Measurements from ENCODE around the gene ZNHIT3. TPM values are rescaled to one million over a fixed set of nuclear protein-coding genes. Genes with fewer than 3 reads are reported as not detected.

The ZNHIT3 gene
- total RNA-seq, 1 donor from 2014 or later: 68.4 TPM

GRCh38 chr17:36459045-36459444 is 27.4 kb upstream of the ZNHIT3 start:
- no peak overlapping the region for H3K4me3 Mint-ChIP-seq
- no peak for TF ChIP-seq EZH2 (IDR thresholded peaks at IDR 0.05)
- TF ChIP-seq EZH2phosphoT487 (IDR thresholded peaks at IDR 0.05): no peak
- TF ChIP-seq CTCF (IDR thresholded peaks at IDR 0.05): no peak
- Histone ChIP-seq H3K27me3 (peaks cover 31% of the 10 kb centered on the region), H3K36me3 (no peaks in the 10 kb centered on the region), H3K9ac (no peak overlapping the region), H3F3A (ENCODE audit: low read depth) (no peaks in the 10 kb centered on the region), H3K4me3 (no peak overlapping the region), H3K9me3 (ENCODE audit: low read depth) (no peaks in the 10 kb centered on the region), H3K79me2 (ENCODE audit: low read depth) (no peaks in the 10 kb centered on the region), H4K20me1 (ENCODE audit: low read depth) (no peaks in the 10 kb centered on the region), H2AFZ (replicated peaks) (no peak overlapping the region), H3K27ac (no peak overlapping the region), H3K4me2 (no peak overlapping the region), H3K4me1 (no peaks in the 10 kb centered on the region)
- no peaks in the 10 kb centered on the region for H3K36me3 Mint-ChIP-seq
- no peaks in the 10 kb centered on the region for H3K9me3 Mint-ChIP-seq
- DNase-seq (ENCODE audit: low spot score): no peak
- peaks cover 28% of the 10 kb centered on the region for H3K27me3 Mint-ChIP-seq (ENCODE audit: insufficient read depth, low read depth)
- H3K27ac Mint-ChIP-seq: no peak overlapping the region
- H3K4me1 Mint-ChIP-seq: no peaks in the 10 kb centered on the region

- H3K4me1 Mint-ChIP-seq: no peaks in the 10 kb centered on the region
- no peak overlapping the region for H3K4me2 ChIP-seq
- no peaks in the 10 kb centered on the region for H3K9me3 ChIP-seq (ENCODE audit: low read depth)
- H3K36me3 Mint-ChIP-seq: no peaks in the 10 kb centered on the region
- DNase-seq (ENCODE audit: low spot score): no peak
- H3K27me3 ChIP-seq: peaks cover 36% of the 10 kb centered on the region
- H3K36me3 ChIP-seq: no peaks in the 10 kb centered on the region
- no peaks in the 10 kb centered on the region for H3K4me1 ChIP-seq
- H3K9me3 Mint-ChIP-seq: no peaks in the 10 kb centered on the region
- H3K27ac ChIP-seq: no peak overlapping the region
- H2AFZ ChIP-seq (replicated peaks): no peak overlapping the region
- no peak overlapping the region for H3K4me3 ChIP-seq
- no peak overlapping the region for H3K9ac ChIP-seq
- no peak overlapping the region for H3K27ac Mint-ChIP-seq
- peaks cover 28% of the 10 kb centered on the region for H3K27me3 Mint-ChIP-seq (ENCODE audit: insufficient read depth, low read depth)
- TF ChIP-seq EZH2phosphoT487 (IDR thresholded peaks at IDR 0.05) (no peak), CTCF (IDR thresholded peaks at IDR 0.05) (no peak), EZH2 (IDR thresholded peaks at IDR 0.05) (no peak)
- peaks cover 5% of the 10 kb centered on the region for H4K20me1 ChIP-seq (ENCODE audit: low read depth)
- H3F3A ChIP-seq (ENCODE audit: low read depth): no peaks in the 10 kb centered on the region
- H3K4me3 Mint-ChIP-seq: no peak overlapping the region
- H3K79me2 ChIP-seq (ENCODE audit: low read depth): no peaks in the 10 kb centered on the region
Observed at GRCh38 chr17:36459601-36460000, 26.9 kb upstream of the ZNHIT3 start.

- Histone ChIP-seq H3F3A (ENCODE audit: low read depth) (no peaks in the 10 kb centered on the region), H3K27me3 (peaks cover 44% of the 10 kb centered on the region), H3K9me3 (ENCODE audit: low read depth) (no peaks in the 10 kb centered on the region), H3K27ac (no peak overlapping the region), H3K9ac (no peak overlapping the region), H4K20me1 (ENCODE audit: low read depth) (peaks cover 9% of the 10 kb centered on the region), H3K4me3 (no peak overlapping the region), H3K4me2 (no peak overlapping the region), H3K79me2 (ENCODE audit: low read depth) (no peaks in the 10 kb centered on the region), H2AFZ (replicated peaks) (no peak overlapping the region), H3K36me3 (no peaks in the 10 kb centered on the region), H3K4me1 (no peaks in the 10 kb centered on the region)
- H3K9me3 Mint-ChIP-seq: no peaks in the 10 kb centered on the region
- H3K4me3 Mint-ChIP-seq: no peak overlapping the region
- H3K27ac Mint-ChIP-seq: no peak overlapping the region
- H3K36me3 Mint-ChIP-seq: no peaks in the 10 kb centered on the region
- no peak for DNase-seq (ENCODE audit: low spot score)
- no peaks in the 10 kb centered on the region for H3K4me1 Mint-ChIP-seq
- H3K27me3 Mint-ChIP-seq (ENCODE audit: insufficient read depth, low read depth): peaks cover 31% of the 10 kb centered on the region
- TF ChIP-seq CTCF (IDR thresholded peaks at IDR 0.05) (peak; percentile 25), EZH2phosphoT487 (IDR thresholded peaks at IDR 0.05) (no peak)
Observed at GRCh38 chr17:36460265-36460937, 26.1 kb upstream of the ZNHIT3 start.

Measured in neural progenitor cell (in vitro differentiated cells).